HL-60 (cell line): ENCODE results near the gene SERPINA3.

Experiments
- DNase-seq, 2 experiments: peaks; one replicate each; pipeline ENCODE4 v3.0.0-alpha.2; 2010 to 2020; ENCODE audit warnings: low read depth in 1 of 2, low spot score in 1 of 2
- H3K27ac ChIP-seq: fragments of 250-450 bp; sonication (Bioruptor Pico); replicated peaks from 2 replicates; pipeline ENCODE4 v1.5.1; 2020; ENCODE audit warnings: mild to moderate bottlenecking, moderate library complexity
- H3K27me3 ChIP-seq: fragments of 250-450 bp; sonication (Bioruptor Pico); 2 replicates; pipeline ENCODE4 v1.5.1; 2021; ENCODE audit warnings: mild to moderate bottlenecking, moderate library complexity; ENCODE audit not compliant: insufficient read depth, poor library complexity, severe bottlenecking
- H3K4me3 ChIP-seq: replicated peaks from 2 replicates; pipeline ENCODE4 v1.5.1; 2011; ENCODE audit warnings: mild to moderate bottlenecking, control low read depth, low read length; ENCODE audit not compliant: insufficient read depth
- GABPA ChIP-seq: IDR thresholded peaks from 2 replicates; pipeline ENCODE4 v1.6.1; 2012; ENCODE audit warnings: low read depth
- POLR2AphosphoS5 ChIP-seq: IDR thresholded peaks from 2 replicates; pipeline ENCODE4 v1.6.1; 2012; ENCODE audit warnings: low read depth
- SPI1 ChIP-seq: IDR thresholded peaks from 2 replicates; pipeline ENCODE4 v1.6.1; 2012; ENCODE audit warnings: low read depth, mild to moderate bottlenecking, borderline replicate concordance
- TF ChIP-seq, protein P1 (sequence below): IDR thresholded peaks from 2 replicates; pipeline ENCODE4 v1.6.1; 2012; ENCODE audit warnings: low read depth; ENCODE audit not compliant: insufficient replicate concordance
- TF ChIP-seq, protein P2 (sequence below): IDR thresholded peaks from one replicate; pipeline ENCODE4 v1.5.1; 2011; ENCODE audit warnings: low read length, control low read depth, inconsistent platforms; ENCODE audit not compliant: insufficient read depth

Gene SERPINA3

DNA sequence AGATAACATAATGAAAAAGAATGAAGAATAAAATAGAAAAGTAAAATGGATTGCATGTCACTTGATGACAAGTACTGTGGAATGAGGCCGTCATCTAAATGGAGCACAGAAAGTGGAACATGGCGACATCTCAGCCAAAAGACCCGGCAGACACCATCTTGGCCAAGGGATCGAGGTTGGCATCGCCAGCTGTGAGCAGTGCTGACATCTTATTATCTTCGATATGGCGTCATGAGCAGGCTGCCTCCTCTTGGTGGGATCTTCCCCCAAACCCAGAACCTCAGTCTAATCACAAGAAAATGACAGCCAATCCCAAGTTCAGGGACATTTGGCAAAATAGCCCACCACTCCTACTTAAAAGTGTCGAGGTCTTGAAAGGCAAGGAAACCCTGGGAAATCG is 15.8 kb upstream of the SERPINA3 start:
- no peak for DNase-seq
- TF ChIP-seq, protein P1, sequence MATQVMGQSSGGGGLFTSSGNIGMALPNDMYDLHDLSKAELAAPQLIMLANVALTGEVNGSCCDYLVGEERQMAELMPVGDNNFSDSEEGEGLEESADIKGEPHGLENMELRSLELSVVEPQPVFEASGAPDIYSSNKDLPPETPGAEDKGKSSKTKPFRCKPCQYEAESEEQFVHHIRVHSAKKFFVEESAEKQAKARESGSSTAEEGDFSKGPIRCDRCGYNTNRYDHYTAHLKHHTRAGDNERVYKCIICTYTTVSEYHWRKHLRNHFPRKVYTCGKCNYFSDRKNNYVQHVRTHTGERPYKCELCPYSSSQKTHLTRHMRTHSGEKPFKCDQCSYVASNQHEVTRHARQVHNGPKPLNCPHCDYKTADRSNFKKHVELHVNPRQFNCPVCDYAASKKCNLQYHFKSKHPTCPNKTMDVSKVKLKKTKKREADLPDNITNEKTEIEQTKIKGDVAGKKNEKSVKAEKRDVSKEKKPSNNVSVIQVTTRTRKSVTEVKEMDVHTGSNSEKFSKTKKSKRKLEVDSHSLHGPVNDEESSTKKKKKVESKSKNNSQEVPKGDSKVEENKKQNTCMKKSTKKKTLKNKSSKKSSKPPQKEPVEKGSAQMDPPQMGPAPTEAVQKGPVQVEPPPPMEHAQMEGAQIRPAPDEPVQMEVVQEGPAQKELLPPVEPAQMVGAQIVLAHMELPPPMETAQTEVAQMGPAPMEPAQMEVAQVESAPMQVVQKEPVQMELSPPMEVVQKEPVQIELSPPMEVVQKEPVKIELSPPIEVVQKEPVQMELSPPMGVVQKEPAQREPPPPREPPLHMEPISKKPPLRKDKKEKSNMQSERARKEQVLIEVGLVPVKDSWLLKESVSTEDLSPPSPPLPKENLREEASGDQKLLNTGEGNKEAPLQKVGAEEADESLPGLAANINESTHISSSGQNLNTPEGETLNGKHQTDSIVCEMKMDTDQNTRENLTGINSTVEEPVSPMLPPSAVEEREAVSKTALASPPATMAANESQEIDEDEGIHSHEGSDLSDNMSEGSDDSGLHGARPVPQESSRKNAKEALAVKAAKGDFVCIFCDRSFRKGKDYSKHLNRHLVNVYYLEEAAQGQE = no peak
- TF ChIP-seq, protein P2, sequence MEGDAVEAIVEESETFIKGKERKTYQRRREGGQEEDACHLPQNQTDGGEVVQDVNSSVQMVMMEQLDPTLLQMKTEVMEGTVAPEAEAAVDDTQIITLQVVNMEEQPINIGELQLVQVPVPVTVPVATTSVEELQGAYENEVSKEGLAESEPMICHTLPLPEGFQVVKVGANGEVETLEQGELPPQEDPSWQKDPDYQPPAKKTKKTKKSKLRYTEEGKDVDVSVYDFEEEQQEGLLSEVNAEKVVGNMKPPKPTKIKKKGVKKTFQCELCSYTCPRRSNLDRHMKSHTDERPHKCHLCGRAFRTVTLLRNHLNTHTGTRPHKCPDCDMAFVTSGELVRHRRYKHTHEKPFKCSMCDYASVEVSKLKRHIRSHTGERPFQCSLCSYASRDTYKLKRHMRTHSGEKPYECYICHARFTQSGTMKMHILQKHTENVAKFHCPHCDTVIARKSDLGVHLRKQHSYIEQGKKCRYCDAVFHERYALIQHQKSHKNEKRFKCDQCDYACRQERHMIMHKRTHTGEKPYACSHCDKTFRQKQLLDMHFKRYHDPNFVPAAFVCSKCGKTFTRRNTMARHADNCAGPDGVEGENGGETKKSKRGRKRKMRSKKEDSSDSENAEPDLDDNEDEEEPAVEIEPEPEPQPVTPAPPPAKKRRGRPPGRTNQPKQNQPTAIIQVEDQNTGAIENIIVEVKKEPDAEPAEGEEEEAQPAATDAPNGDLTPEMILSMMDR = no peak
- TF ChIP-seq SPI1 (no peak), POLR2AphosphoS5 (no peak), GABPA (no peak)
- no peaks in the 10 kb centered on the region for H3K27me3 ChIP-seq
- no peak overlapping the region for H3K27ac ChIP-seq
- no peak overlapping the region for H3K4me3 ChIP-seq

DNA sequence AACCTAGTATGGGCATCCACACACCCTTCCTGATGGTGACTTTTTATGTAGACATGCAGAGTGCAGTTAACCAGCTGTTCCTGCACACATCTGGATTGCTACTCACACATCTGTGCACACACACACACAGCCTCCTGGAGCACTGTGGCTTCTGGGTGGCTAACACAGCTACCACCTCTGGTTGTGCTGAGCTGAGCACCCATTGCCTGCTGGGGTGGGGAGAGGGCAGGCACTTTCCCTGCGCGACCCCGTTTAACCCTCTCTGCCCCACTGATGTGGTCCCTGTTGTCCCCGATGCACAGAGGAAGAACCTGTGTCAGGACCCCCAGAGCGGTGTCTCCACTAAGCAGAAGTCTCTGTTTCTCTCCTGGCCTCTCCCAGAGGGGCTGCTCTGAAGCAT is 14.4 kb upstream of the SERPINA3 start:
- no peak for TF ChIP-seq GABPA
- TF ChIP-seq, protein P1 = no peak
- no peak for TF ChIP-seq SPI1
- TF ChIP-seq, protein P2 = no peak
- no peak for TF ChIP-seq POLR2AphosphoS5
- Histone ChIP-seq H3K27ac (no peak overlapping the region), H3K4me3 (no peak overlapping the region), H3K27me3 (no peaks in the 10 kb centered on the region)
- no peak for DNase-seq

DNA sequence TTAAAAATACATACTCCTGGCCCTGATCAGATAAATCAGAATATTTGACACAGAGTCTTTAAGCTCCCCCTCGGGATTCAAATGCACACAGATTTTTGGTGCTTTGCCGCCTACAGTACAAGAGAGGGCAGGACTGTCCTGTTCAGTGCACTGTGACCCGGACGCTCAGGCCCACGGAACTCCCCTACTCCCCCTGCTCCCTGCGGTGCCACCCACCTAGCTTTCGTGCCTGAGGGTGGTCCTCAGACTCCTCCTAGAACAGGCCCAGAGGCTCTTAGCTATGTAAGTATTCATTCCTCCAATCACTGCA is 13.7 kb upstream of the SERPINA3 start:
- TF ChIP-seq SPI1 = no peak
- TF ChIP-seq POLR2AphosphoS5 = no peak
- TF ChIP-seq, protein P1 = no peak
- TF ChIP-seq, protein P2 = no peak
- no peak for TF ChIP-seq GABPA
- Histone ChIP-seq H3K27ac (no peak overlapping the region), H3K4me3 (no peak overlapping the region), H3K27me3 (no peaks in the 10 kb centered on the region)
- DNase-seq = no peak
